GM19238 (cell line): ENCODE data around the gene TLX2.

Experiments used
- DNase-seq: peaks from one replicate; pipeline ENCODE4 v3.0.0; 2011; ENCODE audit warnings: low spot score; ENCODE audit not compliant: insufficient read length

Gene TLX2

DNA sequence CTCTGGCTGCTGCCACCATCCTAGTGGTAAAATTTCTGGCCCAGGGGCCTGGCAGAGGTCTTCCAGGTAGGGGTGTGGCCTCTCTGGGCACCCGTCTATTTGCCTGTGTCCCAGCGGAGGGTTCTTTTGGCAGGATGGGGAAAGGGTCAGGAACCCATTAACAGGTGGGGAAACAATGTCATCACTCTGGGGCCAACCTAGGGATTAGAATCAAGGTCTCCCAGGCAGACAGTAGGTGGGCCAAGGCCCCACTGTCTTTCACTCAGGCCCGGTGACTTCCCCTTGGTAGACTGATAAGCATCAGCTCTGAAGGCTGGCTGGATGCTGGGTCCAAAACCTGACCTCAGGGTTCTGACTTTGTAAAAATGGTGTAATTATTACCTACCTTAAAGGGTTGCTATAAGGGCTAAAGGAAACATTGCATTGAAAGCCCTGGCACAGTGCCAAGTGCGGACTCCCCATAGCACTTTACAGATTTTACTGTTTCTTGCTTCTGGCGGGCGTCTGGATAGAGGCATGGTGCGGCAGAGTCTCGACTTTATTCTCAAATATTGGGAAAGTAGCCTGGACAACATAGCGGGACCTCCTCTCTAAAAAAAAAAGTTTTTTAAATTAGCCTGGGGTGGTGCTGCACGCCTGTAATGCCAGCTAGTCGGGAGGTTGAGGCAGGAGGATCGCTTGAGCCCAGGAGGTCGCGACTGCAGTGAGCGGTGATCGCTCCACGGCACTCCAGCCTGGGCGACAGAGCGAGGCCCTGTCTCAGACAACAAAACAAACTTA is 17.1 kb upstream of the TLX2 start:
- DNase-seq: no peak

DNA sequence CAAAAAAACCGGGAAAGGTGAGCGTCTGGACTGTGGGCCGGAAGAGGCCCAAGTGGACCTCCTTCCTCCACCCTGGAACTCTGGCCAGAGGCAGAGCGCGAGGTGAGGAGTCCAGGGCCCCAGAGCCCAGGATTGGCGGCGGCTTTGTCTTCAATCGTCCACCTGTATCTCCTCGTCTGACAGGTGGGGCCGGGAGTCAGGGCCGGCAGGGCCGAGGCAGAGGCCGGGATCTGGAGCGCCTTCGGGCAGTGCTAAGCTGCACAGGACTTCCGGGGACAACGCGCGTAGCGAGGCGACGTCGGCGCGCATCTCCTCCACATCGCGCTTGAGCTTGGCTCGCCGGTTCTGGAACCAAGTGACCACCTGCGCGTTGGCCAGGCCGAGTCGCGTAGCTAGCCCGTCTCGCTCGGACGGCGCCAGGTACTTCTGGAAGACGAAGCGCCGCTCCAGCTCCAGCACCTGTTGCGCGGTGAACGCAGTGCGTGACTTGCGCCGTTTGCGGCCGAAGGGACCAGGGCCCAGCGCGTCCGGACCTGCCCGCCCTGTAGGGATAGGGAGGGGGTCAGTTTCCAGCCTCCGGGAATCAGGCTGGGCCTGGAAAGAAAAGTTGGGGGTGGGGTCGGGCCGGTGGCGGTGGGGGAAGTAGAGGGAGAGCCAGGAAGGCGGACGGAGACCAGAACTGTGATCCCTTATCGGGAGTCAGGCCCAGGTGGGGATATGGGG is 16.3 kb upstream of the TLX2 start:
- no peak for DNase-seq

DNA sequence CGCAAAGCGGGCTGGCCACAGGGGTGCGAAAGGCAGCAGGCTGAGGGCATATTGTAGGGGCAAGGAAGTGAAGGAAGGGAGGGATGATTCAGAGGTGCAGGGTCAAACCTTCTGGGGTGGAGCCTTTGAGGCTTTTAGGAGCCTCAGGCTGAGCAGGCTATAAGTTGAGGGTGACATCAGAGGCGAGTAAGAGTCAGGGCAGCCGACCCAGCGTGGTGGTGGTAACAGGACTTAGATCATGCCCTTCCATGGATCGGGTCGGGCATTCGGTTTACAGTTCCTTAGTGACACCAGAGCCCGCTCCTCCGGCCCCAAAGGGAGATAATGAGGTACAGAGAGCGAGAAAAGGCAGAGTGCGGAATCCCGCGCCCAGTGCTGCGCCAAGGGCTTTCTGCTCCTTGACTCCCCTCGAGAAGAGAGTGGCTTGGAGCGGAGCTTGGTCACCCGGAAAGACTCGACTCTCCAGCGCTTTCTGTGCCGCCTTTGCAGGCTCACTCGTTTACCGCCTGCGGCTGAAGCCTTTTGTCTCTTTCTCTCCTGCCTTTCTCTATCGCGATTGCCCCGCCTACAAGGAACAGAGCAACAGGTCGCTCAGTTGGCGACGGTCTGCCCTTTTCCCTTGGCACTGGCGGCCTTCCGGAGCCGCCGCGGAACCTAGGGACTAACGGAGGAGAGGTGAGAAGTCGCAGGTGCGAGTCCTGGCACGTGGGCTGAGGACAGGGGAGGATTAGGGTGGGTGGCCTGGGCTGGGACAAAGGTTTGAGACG is 15.6 kb upstream of the TLX2 start:
- no peak for DNase-seq

DNA sequence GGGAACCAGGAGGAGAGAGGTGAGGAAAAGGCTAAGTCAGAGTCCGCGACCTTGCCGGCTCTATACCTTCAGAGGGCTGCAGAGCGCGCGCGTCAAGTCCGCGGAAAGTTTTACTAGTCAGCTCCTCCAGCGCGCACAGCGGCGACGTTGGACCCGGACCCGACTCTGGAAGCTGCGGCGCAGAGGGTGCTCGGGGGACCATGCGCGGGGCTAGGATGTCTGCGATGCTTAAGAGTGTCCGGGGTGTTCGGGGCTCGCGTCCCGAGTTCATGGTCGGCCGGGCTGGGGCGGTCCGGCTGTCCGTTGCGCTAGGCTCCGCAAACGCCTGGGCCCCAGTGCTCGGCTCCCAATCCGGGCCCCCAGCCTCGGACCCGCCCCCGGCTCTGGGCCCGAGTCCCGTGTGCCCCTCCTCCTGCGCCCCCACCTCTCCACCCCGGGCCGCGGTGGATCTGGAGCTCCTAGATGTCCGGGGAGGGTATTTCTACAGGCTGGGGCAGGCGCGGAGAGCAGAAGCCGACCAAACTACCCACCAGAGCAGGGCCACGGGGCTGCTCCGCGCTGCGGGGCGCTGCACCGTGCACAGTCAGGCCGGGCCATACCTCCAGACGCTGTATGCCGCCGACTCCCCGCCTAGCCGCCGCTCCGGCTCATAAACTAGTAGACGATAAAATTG is 14.8 kb upstream of the TLX2 start, which contains the start of gene LBX2:
LBX2 (minus strand) TSS at position 337 of the 673 bp plus-strand sequence; CDS start at position 271, 66 bp downstream.
- DNase-seq: no peak

DNA sequence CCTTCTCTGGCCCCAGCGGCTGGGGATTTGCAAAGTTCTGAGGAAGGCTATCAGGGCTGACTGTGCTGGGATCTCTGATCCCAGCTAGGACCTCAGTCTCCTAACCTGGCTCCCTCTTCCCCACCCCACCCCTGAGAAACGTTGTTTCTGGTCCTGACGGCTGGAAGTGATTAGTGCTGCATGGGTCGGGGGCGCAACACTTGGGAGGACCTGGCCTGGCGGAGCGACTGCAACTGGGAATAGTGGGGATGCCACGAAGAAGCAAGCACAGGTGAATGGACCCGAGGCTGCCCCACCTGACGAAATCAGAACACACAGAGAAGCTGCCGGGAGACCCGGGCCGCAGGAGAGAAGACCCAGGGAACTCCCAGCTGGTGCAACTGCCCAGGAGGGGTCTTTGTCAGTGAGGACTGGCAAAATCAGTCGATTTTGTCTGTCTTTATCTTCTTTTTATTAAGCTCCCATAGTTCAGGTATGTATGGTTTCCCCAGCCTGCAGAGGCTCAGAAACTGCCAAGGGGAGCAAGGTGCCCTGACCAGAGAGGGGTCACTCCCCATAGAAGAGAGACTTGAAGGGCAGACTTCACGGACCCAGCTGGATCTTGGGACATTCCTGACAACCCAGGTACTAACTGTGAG is 14.2 kb upstream of the TLX2 start:
- DNase-seq: no peak

DNA sequence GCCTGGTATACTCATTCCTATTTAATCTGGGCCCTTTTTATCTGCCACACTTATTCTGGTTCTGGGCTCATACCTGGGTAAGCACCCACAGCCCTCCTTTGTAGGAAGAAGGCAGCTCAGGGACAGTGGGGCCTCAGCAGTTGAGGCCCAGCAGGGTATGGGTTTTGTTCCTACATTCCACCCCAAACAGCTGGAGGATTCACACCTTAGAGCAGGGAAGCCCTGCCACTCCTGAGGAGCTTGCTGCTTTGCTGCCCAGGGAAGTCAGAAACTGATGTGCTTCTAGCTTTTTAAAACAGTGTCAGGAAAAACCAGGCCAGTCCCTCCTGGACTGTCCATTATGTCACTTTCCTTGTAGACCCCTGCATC is 13.7 kb upstream of the TLX2 start:
- no peak for DNase-seq

DNA sequence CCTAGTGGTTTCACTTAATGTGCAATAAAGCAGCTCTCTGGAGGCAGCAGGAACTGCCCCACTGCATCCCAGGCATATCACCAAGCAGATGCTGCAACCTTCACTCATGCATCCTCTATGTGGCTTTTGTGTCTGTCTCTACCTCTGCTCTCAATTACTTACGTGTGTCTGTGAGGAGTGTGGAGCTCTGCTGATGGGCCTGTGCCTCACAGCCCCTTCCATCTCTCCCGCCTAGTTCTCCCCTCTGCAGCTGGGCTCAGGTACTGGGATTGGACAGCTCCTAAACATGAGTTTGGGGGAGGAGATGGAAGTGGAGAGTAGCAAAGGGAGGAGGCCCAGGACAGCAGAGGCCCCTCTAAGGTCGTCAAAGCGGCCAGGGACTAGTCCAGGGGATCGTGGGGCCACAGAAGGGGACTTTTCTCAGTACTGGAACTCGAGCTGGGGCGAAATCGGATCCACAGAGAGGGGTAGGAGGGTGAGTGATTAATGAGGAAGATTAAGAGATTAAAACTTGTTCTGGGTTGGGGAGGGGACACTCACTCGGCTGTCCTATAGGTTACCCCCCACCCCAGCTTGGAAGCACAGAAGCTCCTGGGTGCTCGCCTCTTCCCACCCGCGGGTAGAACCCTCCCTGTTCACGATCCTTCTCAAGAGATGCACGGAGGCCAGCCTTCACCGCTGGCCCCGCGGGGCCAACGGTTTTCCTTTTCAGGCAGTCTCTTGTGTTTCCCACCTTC is 12.7 kb upstream of the TLX2 start:
- no peak for DNase-seq

DNA sequence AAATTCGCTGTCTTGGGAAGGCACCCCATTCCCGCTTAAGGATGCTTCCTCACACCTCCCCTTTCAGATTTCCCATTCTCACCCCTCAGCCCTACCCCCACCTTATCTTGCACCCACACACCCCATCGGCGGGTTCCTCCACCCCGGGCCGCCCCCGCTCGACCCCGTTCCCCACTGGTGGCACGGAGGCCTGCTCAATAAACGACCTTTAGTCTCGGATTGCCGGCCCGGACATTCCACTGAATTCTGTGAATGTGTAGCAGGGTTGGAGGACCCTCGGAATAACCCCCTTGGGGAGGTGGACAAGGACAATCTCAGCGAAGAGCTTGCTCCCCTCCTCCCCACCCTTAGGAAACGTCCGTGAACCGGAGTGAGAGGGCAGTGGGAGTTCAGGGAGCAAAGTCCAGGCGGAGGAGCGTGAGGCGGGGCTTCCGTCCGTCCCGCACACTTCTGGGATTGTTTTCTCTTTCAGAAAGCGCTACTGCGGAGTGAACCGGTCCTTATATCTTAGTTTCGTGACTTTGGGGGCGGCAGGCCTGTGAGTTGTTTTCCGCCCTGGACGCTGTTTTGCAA is 12.0 kb upstream of the TLX2 start:
- DNase-seq: no peak

DNA sequence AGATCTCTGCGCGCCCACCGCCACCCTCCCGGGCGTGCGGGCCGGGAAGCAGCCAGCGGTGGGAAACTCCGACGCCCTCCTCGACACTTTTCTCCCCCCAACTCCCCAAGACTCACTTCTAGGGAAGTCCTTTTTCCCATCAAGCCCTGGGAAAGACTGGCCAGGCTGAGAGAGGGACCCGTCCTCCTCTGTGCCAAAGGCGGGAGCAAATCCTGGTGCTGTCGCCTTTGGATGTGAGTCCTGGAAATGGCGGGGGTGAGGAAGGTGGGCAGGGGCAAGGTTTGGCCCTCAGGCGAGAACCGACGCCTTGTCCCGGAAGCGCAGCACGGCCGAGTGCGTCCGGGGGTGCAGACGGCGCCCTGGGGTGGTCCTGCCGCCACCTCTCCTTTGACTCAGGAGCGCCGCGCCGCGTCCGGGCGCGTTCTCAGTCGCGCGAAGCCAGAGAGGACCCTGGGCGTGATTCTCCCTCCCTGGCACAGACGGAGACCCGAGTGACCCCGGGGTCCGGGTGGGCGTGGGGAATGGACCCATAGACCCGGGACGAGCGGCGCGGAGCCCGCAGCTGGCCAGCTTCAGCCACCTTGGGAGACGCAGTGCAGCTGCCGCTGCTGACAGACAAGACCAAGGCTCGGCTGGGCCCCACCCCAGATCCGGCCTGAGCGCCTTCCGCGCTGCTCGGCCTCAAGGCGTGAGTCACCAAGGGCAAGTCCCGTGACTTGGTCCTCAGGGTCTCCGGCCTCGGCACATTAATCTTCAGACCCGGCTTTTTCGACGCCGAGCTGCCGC is 11.3 kb upstream of the TLX2 start:
- DNase-seq: no peak

DNA sequence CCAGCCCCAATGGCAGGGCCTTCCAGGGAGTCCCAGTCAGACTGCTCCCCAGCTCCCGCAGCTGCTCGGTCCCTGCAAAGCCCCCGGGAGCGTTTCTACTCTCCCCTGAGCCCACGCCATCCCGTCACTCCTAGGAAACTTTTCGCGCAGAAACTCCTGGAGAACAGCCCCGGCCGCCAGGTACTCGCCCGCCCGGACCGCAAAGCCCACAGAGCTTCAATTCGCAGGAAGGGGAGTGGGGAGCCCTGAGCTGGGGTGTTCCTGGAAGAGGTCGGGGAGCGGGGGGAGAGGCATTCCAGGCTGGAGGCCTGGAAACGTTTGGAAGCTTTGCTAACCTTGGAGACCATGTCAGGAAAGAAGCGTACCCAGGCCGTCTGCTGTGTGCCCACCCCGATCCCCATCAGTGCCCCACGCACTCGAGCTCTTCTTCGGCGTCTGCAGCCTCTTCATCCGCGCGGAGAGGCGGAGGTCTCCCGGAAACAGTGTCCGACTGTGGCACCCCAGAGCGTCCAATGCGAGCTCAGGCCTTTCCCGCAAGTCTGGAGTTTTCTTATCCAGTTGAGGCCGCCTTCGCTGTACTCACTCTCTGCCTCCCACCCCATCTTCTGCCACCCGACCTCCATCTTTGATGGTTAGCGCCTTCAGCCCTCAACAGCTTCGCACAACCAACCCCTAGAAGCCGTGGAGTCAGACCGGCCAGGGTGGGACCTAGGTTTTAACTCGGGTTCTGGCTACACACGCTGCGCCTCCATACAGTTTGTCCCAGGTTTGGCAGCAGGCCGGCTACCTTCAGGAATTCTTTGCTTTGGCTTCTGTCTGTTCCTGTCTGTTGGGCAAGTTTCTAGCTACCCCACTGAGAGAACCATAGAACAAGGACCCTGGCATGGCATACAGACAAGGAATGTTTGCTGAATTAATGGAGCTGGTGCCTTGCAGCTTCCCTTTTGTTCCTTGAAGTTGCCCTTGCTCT is 10.5 kb upstream of the TLX2 start:
- no peak for DNase-seq

DNA sequence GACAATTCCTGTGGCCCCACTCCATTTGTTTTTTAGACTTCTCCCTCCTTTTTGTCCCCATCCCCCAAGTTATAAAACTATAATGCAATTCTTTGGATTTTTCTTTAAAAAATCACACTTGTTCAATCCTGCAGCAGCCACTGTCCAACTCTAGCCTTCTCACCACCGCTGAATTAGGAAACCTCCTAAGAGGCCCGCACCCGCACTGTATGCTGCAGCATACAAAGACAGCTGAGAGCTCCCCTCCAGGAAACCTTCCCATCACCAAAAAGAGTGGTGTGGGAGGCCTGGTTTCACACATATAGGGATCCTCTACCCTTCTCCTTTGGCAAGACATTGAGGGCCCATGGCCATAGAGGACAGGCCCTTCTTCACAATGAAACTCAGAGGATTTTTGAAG is 9.7 kb upstream of the TLX2 start:
- no peak for DNase-seq

DNA sequence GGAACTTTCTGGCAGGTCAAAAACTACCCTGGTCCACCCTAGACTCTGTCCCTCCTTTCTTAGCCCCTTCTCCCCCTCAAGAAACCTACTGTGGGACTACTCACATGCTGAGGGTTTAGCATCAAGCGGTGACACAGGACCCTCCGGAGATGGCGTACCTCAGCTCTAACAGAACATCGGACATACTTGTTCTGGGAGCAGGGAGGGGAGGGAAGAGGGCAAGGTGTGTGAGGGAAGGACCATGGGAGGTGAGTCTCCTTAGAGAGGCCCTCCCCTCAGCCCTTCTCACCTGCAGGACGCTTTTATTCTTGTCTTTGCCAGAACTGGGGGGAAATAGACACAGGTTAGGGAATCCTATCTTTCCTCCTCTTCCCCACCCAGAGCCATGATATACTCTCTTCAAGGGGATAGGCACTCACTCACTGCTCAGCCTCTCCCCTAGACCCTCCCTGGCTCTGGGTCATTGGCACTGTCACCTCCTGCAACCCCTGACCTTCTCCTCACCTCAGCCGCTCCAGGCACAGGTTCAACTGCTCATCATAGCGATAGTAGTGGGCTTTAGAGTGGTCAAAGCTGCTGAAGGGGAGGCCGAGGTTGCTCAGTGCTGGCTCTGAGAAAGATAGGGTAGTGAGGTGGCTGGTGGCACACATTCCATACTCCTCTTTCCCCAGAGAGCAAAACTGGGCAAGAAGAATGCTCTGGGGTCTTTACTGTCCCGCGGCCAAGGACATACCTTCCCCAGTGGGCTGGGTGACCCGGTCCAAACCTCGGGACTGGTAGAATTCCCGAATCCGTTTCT is 8.6 kb upstream of the TLX2 start:
- no peak for DNase-seq

DNA sequence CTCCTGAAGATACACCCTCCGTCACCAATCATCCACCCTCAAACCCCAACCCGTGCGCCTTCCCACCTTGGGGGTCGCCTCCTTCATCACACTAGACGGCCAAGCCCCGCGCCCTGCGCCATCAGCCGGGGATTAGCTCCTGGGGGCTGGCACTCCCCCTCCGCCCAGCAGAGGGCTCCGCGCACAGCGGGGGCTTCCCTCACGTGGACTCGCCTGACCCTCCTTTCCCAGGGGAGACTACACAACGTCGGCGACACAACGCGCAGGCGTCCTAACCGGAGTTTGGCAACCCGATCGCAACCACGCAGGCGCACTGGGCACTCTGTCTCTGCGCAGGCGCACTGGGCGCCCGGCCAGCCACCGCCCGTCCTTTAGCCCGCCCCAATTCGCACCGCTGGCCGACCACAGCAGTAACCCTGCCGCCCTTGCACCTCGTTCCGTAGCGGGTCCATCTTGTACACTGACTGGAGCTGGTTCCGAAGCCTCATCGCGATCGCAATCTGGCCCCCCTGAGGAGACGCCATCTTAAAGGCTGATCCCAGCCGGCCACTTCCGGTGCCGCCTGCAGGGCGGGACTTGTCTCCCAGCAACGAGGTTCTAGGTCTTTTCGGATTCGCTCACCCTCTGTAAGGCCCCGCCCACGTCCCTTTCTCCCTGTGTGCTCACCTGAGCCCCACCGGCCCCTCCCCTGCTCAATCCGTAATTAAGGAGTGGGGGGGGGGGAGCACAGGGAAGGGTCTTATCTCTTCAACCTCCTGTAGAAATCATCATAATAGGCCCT is 6.9 kb upstream of the TLX2 start, which contains the start of gene PCGF1:
PCGF1 (minus strand) TSS at position 551 of the 781 bp plus-strand sequence; CDS start at position 524, 27 bp downstream.
- peak; percentile 98 for DNase-seq

DNA sequence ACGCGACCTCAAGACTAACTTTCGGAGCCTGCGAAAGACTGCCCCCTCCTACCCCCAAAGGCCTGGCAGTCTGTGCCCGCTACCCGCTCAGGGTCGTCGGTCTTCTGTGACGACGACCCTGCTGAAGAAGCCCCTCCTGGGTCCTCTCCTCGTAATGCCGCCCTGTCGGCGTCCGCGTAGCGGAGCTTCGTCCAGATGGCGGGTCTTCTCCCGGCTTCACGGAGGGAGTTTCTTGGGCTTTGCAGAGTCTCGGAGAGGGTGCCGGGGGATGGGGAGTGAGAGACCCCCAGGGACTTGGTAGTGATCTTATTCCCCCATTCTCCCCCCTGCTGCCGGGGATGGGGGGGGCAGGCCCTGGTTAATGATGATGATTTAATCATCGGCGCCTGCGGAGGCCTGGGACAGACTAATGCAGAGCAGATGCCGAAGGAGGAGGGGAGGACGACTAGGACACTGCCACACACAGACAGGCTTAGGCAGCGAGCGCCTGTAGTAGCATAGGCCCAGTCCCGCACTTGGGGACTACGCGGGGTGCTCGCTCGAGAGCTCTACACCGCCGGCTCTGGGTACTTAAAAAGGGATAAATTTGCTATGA is 6.2 kb upstream of the TLX2 start:
- no peak for DNase-seq

DNA sequence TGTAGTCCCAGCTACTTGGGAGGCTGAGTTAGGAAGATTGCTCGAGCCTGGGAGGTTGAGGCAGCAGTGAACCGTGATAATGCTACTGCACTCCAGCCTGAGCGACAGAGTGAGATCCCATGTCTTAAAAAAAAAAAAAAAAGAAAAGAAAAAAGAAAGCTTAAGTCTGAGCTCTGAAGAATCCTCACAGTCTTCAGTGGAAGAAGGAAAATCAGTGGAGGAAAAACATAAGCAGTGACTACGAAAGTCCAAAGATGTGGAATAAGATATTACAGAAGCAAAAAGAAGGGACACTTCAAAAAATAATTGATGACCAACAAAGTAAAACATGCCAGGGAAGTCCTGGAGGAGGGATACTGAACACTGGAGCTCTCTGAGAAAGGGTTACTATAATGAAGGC is 4.0 kb upstream of the TLX2 start:
- DNase-seq: no peak
